Caco-2 (cell line): ENCODE measurements around the gene FGF2. TPM values are rescaled to one million over a fixed set of nuclear protein-coding genes. Genes with fewer than 3 reads are reported as not detected.

Source experiments
- BruUV-seq: library from RNA; stranded (reverse); fragments of 400-500 nt; replicated peaks from 2 replicates; lab custom pipeline; 2021; lab: Mats Ljungman, UMichigan
- CTCF ChIA-PET: fragments of 300-600 bp; sonication (Branson Sonifier 250); formaldehyde crosslinking; loops from one replicate; lab custom pipeline; 2022; ENCODE audit warnings: antibody characterized with exemption; lab: Charles Lee
- POLR2A ChIA-PET: fragments of 300-600 bp; sonication (Branson Sonifier 250); formaldehyde crosslinking; loops from one replicate; lab custom pipeline; 2022; ENCODE audit warnings: antibody characterized with exemption; lab: Charles Lee
- DNase-seq, 2 experiments: peaks; one replicate each; pipeline versions ENCODE4 v3.0.0 to v3.0.0-alpha.2; 2020 to 2022
- H3K27me3 ChIP-seq: replicated peaks from 2 replicates; pipeline ENCODE4 v1.6.0; 2011; ENCODE audit warnings: low read length; ENCODE audit not compliant: control insufficient read depth, insufficient read depth
- H3K36me3 ChIP-seq: 2 replicates; pipeline ENCODE4 v1.5.1; 2011; ENCODE audit warnings: low read length; ENCODE audit not compliant: control insufficient read depth, insufficient read depth
- H3K4me1 ChIP-seq: fragments of 250-450 bp; sonication (Bioruptor Pico); 2 replicates; pipeline ENCODE4 v1.5.1; 2020; ENCODE audit warnings: mild to moderate bottlenecking
- H3K4me3 ChIP-seq: 2 replicates; pipeline ENCODE4 v1.5.1; 2011; ENCODE audit warnings: low read depth, mild to moderate bottlenecking, control low read depth, low read length
- H3K9me3 ChIP-seq: fragments of 250-450 bp; sonication (Bioruptor Pico); 2 replicates; pipeline ENCODE4 v1.5.1; 2020; ENCODE audit warnings: mild to moderate bottlenecking, moderate library complexity
- H3K27ac Mint-ChIP-seq: one replicate; pipeline ENCODE4 v1.8.0; 2022; ENCODE audit warnings: mixed read lengths; ENCODE audit not compliant: unreplicated experiment
- H3K27me3 Mint-ChIP-seq: one replicate; pipeline ENCODE4 v1.8.0; 2022; ENCODE audit warnings: mixed read lengths; ENCODE audit not compliant: insufficient read depth, unreplicated experiment
- H3K36me3 Mint-ChIP-seq: one replicate; pipeline ENCODE4 v1.8.0; 2022; ENCODE audit warnings: mild to moderate bottlenecking, mixed read lengths; ENCODE audit not compliant: insufficient read depth, unreplicated experiment
- H3K4me1 Mint-ChIP-seq: one replicate; pipeline ENCODE4 v1.8.0; 2022; ENCODE audit warnings: low read depth, mixed read lengths; ENCODE audit not compliant: unreplicated experiment
- H3K4me3 Mint-ChIP-seq: one replicate; pipeline ENCODE4 v1.8.0; 2022; ENCODE audit warnings: mild to moderate bottlenecking, moderate library complexity, mixed read lengths; ENCODE audit not compliant: unreplicated experiment
- H3K9me3 Mint-ChIP-seq: one replicate; pipeline ENCODE4 v1.8.0; 2022; ENCODE audit warnings: mixed read lengths; ENCODE audit not compliant: unreplicated experiment
- intact Hi-C: fragments of 100-400 bp; cut with micrococcal nuclease; formaldehyde crosslinking; loops from one replicate; pipeline ENCODE4 v1.10.0; 2022; ENCODE audit not compliant: unreplicated experiment
- total RNA-seq: library from RNA; stranded (reverse); gene quantifications from 2 replicates; pipeline ENCODE4 v1.2.3, GENCODE V29; 2022
- TF ChIP-seq, protein P1 (sequence below), 2 experiments: fragments of 200-600 bp in 1 of 2; IDR thresholded peaks; 1 replicate in 1 of 2; 2 replicates in 1 of 2; pipeline versions ENCODE4 v1.5.1 to v1.8.0; 2011 to 2022; ENCODE audit warnings: antibody characterized with exemption in 1 of 2, control low read depth in 1 of 2, inconsistent platforms in 1 of 2, low read depth in 1 of 2, low read length in 1 of 2, mild to moderate bottlenecking in 1 of 2, moderate library complexity in 1 of 2; ENCODE audit not compliant: insufficient read depth in 1 of 2, severe bottlenecking in 1 of 2, unreplicated experiment in 1 of 2

The FGF2 gene
- total RNA-seq, 1 experiment from 2014 or later, result 0.20 TPM

GRCh38 chr4:122836941-122837340, 10.3 kb downstream of the FGF2 start:
- H3K27me3 ChIP-seq, result no peaks in the 10 kb centered on the region
- no peak overlapping the region for H3K4me3 ChIP-seq
- no peak overlapping the region for H3K4me3 Mint-ChIP-seq
- no peak for DNase-seq
- no peaks in the 10 kb centered on the region for H3K9me3 Mint-ChIP-seq
- H3K36me3 Mint-ChIP-seq, result no peaks in the 10 kb centered on the region
- no peaks in the 10 kb centered on the region for H3K27me3 Mint-ChIP-seq
- ChIA-PET POLR2A (no interaction called here), CTCF (no interaction called here)
- H3K4me1 Mint-ChIP-seq, result no peaks in the 10 kb centered on the region
- no peaks in the 10 kb centered on the region for H3K9me3 ChIP-seq
- no TSS peak for BruUV-seq
- H3K4me1 ChIP-seq, result no peaks in the 10 kb centered on the region
- no peak overlapping the region for H3K27ac Mint-ChIP-seq
- intact Hi-C loops, result no loop called here
- TF ChIP-seq, protein P1, sequence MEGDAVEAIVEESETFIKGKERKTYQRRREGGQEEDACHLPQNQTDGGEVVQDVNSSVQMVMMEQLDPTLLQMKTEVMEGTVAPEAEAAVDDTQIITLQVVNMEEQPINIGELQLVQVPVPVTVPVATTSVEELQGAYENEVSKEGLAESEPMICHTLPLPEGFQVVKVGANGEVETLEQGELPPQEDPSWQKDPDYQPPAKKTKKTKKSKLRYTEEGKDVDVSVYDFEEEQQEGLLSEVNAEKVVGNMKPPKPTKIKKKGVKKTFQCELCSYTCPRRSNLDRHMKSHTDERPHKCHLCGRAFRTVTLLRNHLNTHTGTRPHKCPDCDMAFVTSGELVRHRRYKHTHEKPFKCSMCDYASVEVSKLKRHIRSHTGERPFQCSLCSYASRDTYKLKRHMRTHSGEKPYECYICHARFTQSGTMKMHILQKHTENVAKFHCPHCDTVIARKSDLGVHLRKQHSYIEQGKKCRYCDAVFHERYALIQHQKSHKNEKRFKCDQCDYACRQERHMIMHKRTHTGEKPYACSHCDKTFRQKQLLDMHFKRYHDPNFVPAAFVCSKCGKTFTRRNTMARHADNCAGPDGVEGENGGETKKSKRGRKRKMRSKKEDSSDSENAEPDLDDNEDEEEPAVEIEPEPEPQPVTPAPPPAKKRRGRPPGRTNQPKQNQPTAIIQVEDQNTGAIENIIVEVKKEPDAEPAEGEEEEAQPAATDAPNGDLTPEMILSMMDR (IDR thresholded peaks at IDR 0.05; ENCODE audit: insufficient read depth in 1 of 2, low read depth in 1 of 2, low read length in 1 of 2, severe bottlenecking in 1 of 2, unreplicated experiment in 1 of 2), result no peak
- no peaks in the 10 kb centered on the region for H3K36me3 ChIP-seq

GRCh38 chr4:122838034-122838433, 11.4 kb downstream of the FGF2 start:
- Mint-ChIP-seq H3K4me3 (no peak overlapping the region), H3K36me3 (no peaks in the 10 kb centered on the region), H3K9me3 (no peaks in the 10 kb centered on the region), H3K27ac (no peak overlapping the region), H3K4me1 (peaks cover 3% of the 10 kb centered on the region), H3K27me3 (no peaks in the 10 kb centered on the region)
- no peak overlapping the region for H3K4me3 ChIP-seq
- intact Hi-C loops, result no loop called here
- H3K27me3 ChIP-seq, result no peaks in the 10 kb centered on the region
- no peak for DNase-seq
- TF ChIP-seq, protein P1 (IDR thresholded peaks at IDR 0.05; ENCODE audit: insufficient read depth in 1 of 2, low read depth in 1 of 2, low read length in 1 of 2, severe bottlenecking in 1 of 2, unreplicated experiment in 1 of 2), result no peak
- no TSS peak for BruUV-seq
- no peaks in the 10 kb centered on the region for H3K4me1 ChIP-seq
- ChIA-PET CTCF (no interaction called here), POLR2A (no interaction called here)
- no peaks in the 10 kb centered on the region for H3K9me3 ChIP-seq
- H3K36me3 ChIP-seq, result no peaks in the 10 kb centered on the region

DNA sequence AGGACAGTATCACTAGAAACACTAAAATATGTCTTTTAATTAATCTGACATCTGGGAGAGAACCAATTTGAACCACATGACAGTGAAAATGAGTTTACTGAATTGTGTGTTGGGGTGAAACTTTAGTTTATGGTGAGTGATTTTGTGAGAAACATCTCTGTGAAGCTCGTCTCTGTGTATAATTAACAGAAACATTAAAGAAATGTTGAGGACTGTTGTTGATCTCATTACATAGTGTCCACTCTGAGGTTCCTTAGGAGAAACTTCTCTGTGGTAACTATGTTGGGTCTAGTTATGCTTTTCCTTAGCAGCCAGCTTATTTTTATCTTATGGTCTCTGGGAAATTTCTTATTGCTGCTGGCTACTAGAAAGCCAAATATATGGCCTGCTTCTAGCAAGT, 15.8 kb downstream of the FGF2 start:
- Histone ChIP-seq H3K27me3 (no peaks in the 10 kb centered on the region), H3K36me3 (no peaks in the 10 kb centered on the region), H3K9me3 (no peaks in the 10 kb centered on the region), H3K4me1 (no peaks in the 10 kb centered on the region), H3K4me3 (no peak overlapping the region)
- Mint-ChIP-seq H3K4me1 (peaks cover 13% of the 10 kb centered on the region), H3K4me3 (no peak overlapping the region), H3K27me3 (no peaks in the 10 kb centered on the region), H3K27ac (no peak overlapping the region), H3K36me3 (no peaks in the 10 kb centered on the region), H3K9me3 (peaks cover 9% of the 10 kb centered on the region)
- no peak for DNase-seq
- POLR2A ChIA-PET, result no interaction called here
- no TSS peak for BruUV-seq
- TF ChIP-seq, protein P1 (IDR thresholded peaks at IDR 0.05; ENCODE audit: insufficient read depth in 1 of 2, low read depth in 1 of 2, low read length in 1 of 2, severe bottlenecking in 1 of 2, unreplicated experiment in 1 of 2), result no peak
- CTCF ChIA-PET, result no interaction called here
- intact Hi-C loops, result no loop called here
